ENCODE results near the gene ATP11B.

Gene ATP11B

DNA sequence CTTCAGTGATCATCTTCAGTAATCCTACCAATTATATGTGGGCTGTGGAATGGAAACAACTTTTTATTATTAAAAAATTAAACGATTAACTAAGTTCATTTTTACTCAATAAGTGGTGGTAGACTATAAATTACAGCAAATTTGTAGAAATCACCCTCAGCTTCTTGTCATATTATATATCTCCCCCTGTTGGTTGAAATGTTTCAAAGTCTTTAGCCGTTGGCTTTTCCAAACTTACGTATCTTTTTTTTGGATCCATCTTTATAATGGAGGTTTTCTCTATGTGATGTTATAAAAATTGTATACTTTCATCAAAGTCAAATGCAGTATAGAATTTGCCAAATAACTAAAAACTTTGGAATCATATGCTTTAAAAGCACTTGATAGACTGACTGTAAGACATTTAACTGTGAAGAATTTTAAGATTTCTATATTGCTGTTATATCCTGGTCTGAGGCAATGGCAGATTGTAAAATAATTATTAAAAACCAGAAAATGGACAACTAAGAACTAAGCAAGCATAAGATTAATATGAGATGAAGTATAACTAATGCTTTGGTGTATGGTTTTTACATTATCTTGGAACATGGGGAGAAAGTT is 44.7 kb downstream of the ATP11B start:
- Histone ChIP-seq H3K4me1 (ENCODE audit: low read depth, poor library complexity, severe bottlenecking) (peaks cover 3% of the 10 kb centered on the region), H3K79me2 (ENCODE audit: insufficient read depth, low read depth) (no peaks in the 10 kb centered on the region), H3K27ac (no peak overlapping the region), H4K20me1 (ENCODE audit: insufficient read depth) (no peaks in the 10 kb centered on the region), H3K27me3 (ENCODE audit: insufficient read depth, low read depth) (no peaks in the 10 kb centered on the region), H3K4me3 (IDR thresholded peaks at IDR 0.05; ENCODE audit: insufficient read depth, low read depth, low read length) (no peak overlapping the region), H2AFZ (ENCODE audit: low read depth) (no peak overlapping the region), H3K36me3 (ENCODE audit: insufficient read depth) (no peaks in the 10 kb centered on the region), H3K9ac (no peak overlapping the region), H3K4me2 (no peak overlapping the region)
- TF ChIP-seq, protein P1, sequence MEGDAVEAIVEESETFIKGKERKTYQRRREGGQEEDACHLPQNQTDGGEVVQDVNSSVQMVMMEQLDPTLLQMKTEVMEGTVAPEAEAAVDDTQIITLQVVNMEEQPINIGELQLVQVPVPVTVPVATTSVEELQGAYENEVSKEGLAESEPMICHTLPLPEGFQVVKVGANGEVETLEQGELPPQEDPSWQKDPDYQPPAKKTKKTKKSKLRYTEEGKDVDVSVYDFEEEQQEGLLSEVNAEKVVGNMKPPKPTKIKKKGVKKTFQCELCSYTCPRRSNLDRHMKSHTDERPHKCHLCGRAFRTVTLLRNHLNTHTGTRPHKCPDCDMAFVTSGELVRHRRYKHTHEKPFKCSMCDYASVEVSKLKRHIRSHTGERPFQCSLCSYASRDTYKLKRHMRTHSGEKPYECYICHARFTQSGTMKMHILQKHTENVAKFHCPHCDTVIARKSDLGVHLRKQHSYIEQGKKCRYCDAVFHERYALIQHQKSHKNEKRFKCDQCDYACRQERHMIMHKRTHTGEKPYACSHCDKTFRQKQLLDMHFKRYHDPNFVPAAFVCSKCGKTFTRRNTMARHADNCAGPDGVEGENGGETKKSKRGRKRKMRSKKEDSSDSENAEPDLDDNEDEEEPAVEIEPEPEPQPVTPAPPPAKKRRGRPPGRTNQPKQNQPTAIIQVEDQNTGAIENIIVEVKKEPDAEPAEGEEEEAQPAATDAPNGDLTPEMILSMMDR (conservative IDR thresholded peaks at IDR 0.05; ENCODE audit: low read depth, low read length) = peak; percentile 52

DNA sequence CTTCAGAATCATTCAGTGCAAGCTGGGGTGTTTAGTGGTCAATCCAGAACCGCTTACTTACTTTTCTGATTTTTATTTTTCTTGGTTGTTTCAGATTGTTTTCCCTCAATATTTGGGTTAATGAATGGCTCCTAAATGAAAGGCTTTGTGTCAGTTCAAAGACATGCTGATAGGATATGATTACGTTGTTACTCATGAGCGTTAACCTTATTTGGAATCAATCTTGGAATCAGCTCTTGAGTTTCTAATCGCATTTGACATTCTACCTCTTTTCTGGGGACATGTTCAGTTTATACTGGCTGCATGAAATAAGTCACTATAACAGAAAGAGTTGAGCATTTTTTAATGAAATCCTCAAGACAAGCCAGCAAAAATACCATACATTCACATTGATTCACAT is 50.2 kb downstream of the ATP11B start:
- Histone ChIP-seq H3K36me3 (ENCODE audit: insufficient read depth) (no peaks in the 10 kb centered on the region), H3K27ac (no peak overlapping the region), H2AFZ (ENCODE audit: low read depth) (no peak overlapping the region), H3K9ac (no peak overlapping the region), H3K4me3 (IDR thresholded peaks at IDR 0.05; ENCODE audit: insufficient read depth, low read depth, low read length) (no peak overlapping the region), H3K4me2 (no peak overlapping the region), H3K27me3 (ENCODE audit: insufficient read depth, low read depth) (no peaks in the 10 kb centered on the region), H4K20me1 (ENCODE audit: insufficient read depth) (no peaks in the 10 kb centered on the region), H3K4me1 (ENCODE audit: low read depth, poor library complexity, severe bottlenecking) (no peaks in the 10 kb centered on the region), H3K79me2 (ENCODE audit: insufficient read depth, low read depth) (no peaks in the 10 kb centered on the region)
- TF ChIP-seq, protein P1 (conservative IDR thresholded peaks at IDR 0.05; ENCODE audit: low read depth, low read length) = no peak

DNA sequence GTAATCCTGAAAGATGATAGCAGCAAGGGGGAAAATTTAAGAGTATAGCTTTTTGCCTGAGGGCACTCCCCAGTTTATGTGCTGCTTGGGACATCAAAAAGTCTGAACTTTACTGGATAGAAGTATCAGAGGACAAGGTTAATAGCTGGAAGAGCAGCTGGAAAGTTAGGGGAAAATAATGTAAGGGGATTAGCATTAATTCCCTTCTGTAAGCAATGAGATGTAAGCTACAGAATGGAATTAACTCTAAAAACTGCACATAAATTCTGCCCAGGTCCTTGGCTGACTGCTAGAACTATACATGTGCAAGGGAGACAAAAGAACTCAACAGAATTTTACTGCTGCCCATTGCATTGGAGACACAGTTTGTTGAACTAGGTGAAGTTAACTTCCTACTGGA is 55.6 kb downstream of the ATP11B start:
- H2AFZ ChIP-seq (ENCODE audit: low read depth) = no peak overlapping the region
- TF ChIP-seq, protein P1 (conservative IDR thresholded peaks at IDR 0.05; ENCODE audit: low read depth, low read length) = no peak
- no peak overlapping the region for H3K4me2 ChIP-seq
- no peaks in the 10 kb centered on the region for H3K27me3 ChIP-seq (ENCODE audit: insufficient read depth, low read depth)
- H3K36me3 ChIP-seq (ENCODE audit: insufficient read depth) = no peaks in the 10 kb centered on the region
- H3K9ac ChIP-seq = no peak overlapping the region
- no peaks in the 10 kb centered on the region for H3K4me1 ChIP-seq (ENCODE audit: low read depth, poor library complexity, severe bottlenecking)
- no peak overlapping the region for H3K27ac ChIP-seq
- no peak overlapping the region for H3K4me3 ChIP-seq (IDR thresholded peaks at IDR 0.05; ENCODE audit: insufficient read depth, low read depth, low read length)
- no peaks in the 10 kb centered on the region for H4K20me1 ChIP-seq (ENCODE audit: insufficient read depth)
- no peaks in the 10 kb centered on the region for H3K79me2 ChIP-seq (ENCODE audit: insufficient read depth, low read depth)

DNA sequence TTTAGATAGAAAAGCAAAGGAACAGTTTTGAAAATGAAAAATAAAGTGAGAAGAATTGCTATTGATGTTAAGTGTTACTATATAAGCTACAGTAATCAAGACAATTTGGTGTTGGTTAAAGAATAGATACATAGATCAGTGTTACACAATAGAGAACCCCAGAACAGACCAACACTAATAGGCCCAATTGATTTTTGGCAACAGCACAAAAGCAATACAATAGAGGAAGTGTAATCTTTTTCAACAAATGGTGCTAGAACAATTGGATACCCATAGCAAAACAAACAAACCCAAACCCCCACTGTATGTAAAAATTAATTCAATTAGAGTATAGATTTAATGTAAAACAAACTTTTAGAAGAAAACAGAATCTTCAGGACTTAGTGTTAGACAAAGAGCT is 61.8 kb downstream of the ATP11B start:
- Histone ChIP-seq H3K4me3 (IDR thresholded peaks at IDR 0.05; ENCODE audit: insufficient read depth, low read depth, low read length) (no peak overlapping the region), H3K9ac (no peak overlapping the region), H4K20me1 (ENCODE audit: insufficient read depth) (no peaks in the 10 kb centered on the region), H3K4me2 (no peak overlapping the region), H2AFZ (ENCODE audit: low read depth) (no peak overlapping the region), H3K79me2 (ENCODE audit: insufficient read depth, low read depth) (no peaks in the 10 kb centered on the region), H3K27ac (no peak overlapping the region), H3K4me1 (ENCODE audit: low read depth, poor library complexity, severe bottlenecking) (no peaks in the 10 kb centered on the region), H3K36me3 (ENCODE audit: insufficient read depth) (no peaks in the 10 kb centered on the region), H3K27me3 (ENCODE audit: insufficient read depth, low read depth) (no peaks in the 10 kb centered on the region)
- TF ChIP-seq, protein P1 (conservative IDR thresholded peaks at IDR 0.05; ENCODE audit: low read depth, low read length) = no peak
